Keratinocyte (primary cell): Measurements from ENCODE around the gene SPOP.

Experiments
- CTCF ChIP-seq, 3 experiments: IDR thresholded peaks in 1 of 3; conservative IDR thresholded peaks in 1 of 3; optimal IDR thresholded peaks in 1 of 3; 2 replicates in 2 of 3; 3 replicates in 1 of 3; pipeline versions ENCODE3 to v1.5.1; 2011; ENCODE audit warnings: low read length in 3 of 3, mild to moderate bottlenecking in 3 of 3, moderate library complexity in 2 of 3, control low read depth in 1 of 3, inconsistent platforms in 1 of 3; ENCODE audit not compliant: insufficient read depth in 2 of 3; ENCODE audit errors: extremely low read depth in 1 of 3
- EZH2 ChIP-seq: IDR thresholded peaks from one replicate; pipeline ENCODE4 v1.6.1; 2012; ENCODE audit warnings: inconsistent platforms, mild to moderate bottlenecking, low read length, moderate library complexity

GRCh38 chr17:49670002-49670401 lies 7.9 kb downstream of the SPOP start:
- TF ChIP-seq CTCF (optimal IDR thresholded peaks at IDR 0.05 in 1 of 3, IDR thresholded peaks at IDR 0.05 in 1 of 3, conservative IDR thresholded peaks at IDR 0.05 in 1 of 3; ENCODE audit: extremely low read depth in 1 of 3, insufficient read depth in 2 of 3, low read length in 3 of 3) (no peak), EZH2 (no peak)
